Activated T-cell treated with anti-CD3 and anti-CD28 coated beads for 48 hours (primary cell): ENCODE measurements around the gene XYLT1.
A peak's percentile ranks its signal among the peaks of the same experiment; 100 is the strongest.
"Not testable (repeated sequence)": the region's sequence is repeated elsewhere in the genome, so short reads cannot be mapped to it uniquely, and the experiment has no call there.

ENCODE experiments used
- DNase-seq: peaks from one replicate; pipeline ENCODE4 v3.0.0-alpha.2; 2020; ENCODE audit warnings: low read depth

Gene XYLT1, protein sequence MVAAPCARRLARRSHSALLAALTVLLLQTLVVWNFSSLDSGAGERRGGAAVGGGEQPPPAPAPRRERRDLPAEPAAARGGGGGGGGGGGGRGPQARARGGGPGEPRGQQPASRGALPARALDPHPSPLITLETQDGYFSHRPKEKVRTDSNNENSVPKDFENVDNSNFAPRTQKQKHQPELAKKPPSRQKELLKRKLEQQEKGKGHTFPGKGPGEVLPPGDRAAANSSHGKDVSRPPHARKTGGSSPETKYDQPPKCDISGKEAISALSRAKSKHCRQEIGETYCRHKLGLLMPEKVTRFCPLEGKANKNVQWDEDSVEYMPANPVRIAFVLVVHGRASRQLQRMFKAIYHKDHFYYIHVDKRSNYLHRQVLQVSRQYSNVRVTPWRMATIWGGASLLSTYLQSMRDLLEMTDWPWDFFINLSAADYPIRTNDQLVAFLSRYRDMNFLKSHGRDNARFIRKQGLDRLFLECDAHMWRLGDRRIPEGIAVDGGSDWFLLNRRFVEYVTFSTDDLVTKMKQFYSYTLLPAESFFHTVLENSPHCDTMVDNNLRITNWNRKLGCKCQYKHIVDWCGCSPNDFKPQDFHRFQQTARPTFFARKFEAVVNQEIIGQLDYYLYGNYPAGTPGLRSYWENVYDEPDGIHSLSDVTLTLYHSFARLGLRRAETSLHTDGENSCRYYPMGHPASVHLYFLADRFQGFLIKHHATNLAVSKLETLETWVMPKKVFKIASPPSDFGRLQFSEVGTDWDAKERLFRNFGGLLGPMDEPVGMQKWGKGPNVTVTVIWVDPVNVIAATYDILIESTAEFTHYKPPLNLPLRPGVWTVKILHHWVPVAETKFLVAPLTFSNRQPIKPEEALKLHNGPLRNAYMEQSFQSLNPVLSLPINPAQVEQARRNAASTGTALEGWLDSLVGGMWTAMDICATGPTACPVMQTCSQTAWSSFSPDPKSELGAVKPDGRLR

GRCh38 chr16:17470908-17471718, at the start of gene XYLT1:
Gene XYLT1, minus strand, starts transcription at chr16:17470960. Its CDS starts 164 bp downstream, at chr16:17470796.
- DNase-seq, result peak; percentile 45

- no peak for DNase-seq
Measured at GRCh38 chr16:17520111-17520510, 49.4 kb upstream of the XYLT1 start.

GRCh38 chr16:17519101-17519955, 48.6 kb upstream of the XYLT1 start:
- DNase-seq, result no peak

DNA sequence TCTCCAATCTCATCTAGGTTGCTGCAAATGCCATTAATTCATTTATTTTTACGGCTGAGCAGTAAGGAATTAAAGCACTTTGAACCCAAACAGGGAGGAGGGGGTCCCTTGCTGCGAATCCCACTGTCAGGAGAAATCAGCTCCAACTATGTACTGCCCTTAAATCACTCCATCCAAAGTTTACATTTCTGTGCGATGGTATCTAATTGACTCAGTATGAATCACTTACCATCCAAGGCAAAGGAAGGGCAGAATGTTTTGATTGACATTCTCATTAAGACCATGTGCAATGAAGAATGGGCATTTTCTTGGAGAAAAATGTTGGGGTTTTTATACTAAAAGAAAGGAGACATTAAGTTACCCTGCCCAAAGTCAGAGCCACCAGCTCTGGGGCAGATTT, 47.7 kb upstream of the XYLT1 start:
- no peak for DNase-seq

- DNase-seq, result no peak
Measured at GRCh38 chr16:17515421-17516210, 44.9 kb upstream of the XYLT1 start.

DNA sequence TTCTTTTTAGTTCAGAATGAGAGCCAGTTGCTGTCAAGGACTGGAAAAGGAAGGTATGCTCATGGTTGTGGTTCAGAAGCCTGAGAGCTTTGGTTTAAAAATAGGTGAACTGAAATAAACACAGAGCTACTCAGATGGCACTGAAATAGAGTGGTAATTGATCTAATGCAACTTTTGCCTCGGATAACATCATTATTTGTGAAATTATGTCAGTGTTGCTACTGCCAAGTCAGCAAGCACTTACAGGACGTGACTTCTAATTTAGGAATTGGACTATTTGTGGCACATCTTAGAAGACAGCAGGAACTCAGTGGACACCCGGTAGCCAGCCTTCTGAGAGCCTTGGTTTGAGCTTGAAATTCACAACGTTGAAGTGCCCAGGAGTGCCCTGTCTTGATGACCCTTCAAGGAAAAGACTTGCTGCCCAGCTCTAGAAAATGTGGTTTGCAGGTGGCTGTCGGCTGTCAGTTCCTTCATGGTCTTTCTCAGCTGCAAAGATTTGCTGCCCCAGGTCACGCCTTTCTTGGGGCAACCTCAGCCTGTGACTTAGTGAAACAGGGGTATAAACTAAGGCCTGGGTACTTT, 42.0 kb upstream of the XYLT1 start:
- DNase-seq, result no peak

- no peak for DNase-seq
Measured at GRCh38 chr16:17511340-17511739, 40.6 kb upstream of the XYLT1 start.

DNA sequence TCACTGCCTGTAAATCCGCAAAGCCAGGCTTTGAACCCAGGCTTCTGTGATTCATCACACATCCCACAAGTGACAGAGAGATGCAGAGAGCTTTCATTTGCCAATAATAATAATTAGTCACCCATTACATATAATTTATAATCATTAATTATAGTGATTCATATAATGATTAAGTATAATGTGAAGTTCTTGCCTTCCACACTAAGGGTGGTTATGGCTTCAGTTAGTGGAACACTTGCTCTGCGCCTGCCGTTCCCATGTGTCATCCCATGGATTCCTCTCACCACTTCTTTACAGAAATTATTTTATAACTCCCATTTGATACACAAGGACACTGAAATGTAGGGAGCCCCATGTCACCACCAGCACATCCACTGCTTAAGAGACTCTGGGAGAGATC, 39.8 kb upstream of the XYLT1 start:
- no peak for DNase-seq

DNA sequence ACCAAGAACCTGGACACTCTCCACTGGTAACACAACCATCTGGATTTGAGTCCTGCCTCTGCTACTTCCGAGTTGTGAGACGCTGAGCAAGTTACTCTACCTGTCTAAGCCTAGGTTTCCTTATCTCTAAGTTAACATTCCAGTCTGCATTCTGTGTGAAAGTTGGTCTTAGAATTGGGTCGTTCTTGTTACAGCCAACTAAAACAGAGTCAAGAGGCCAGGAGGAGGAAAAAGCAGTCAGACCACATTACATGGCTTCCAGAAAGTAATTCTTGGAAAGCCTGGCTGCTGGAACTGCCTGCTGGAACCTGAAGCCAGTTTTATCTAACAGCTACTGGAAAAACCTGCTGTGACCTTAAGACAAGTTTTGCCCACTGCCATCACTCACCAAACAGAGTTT, 38.4 kb upstream of the XYLT1 start:
- no peak for DNase-seq

- no peak for DNase-seq
Measured at GRCh38 chr16:17508303-17508702, 37.5 kb upstream of the XYLT1 start.

- not testable (repeated sequence) for DNase-seq
Measured at GRCh38 chr16:17507516-17507915, 36.8 kb upstream of the XYLT1 start.

DNA sequence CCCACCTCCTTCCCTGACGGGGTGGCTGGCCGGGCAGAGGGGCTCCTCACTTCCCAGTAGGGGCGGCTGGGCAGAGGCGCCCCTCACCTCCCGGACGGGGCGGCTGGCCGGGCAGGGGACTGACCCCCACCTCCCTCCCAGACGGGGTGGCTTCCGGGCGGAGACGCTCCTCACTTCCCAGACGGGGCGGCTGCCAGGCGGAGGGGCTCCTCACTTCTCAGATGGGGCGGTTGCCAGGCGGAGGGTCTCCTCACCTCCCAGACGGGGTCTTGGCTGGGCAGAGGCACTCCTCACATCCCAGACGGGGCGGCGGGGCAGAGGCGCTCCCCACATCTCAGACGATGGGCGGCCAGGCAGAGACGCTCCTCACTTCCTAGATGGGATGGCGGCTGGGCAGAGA, 35.1 kb upstream of the XYLT1 start:
- not testable (repeated sequence) for DNase-seq

DNA sequence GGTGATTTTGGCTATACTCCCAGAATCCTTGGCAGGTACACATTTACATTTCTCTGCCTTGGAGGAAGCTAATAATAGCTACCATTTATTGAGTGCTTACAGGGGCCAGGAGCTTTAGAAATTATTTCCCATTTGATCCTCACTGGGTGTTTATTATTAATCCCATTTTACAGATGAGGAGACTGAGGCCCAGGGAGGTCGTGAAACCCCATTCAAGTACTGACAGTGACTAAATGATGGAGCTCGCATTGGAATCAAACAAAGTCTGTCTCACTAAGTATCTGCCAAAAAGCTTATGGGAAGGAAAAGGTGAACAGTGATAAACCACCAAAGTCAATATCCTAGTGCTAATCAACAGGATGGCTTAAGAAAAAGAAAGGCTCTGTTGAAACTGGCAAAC, 33.3 kb upstream of the XYLT1 start:
- DNase-seq, result no peak

GRCh38 chr16:17503331-17503730, 32.6 kb upstream of the XYLT1 start:
- DNase-seq, result no peak

GRCh38 chr16:17501321-17501720, 30.6 kb upstream of the XYLT1 start:
- no peak for DNase-seq

GRCh38 chr16:17499223-17499902, 28.6 kb upstream of the XYLT1 start:
- DNase-seq, result no peak

- no peak for DNase-seq
Measured at GRCh38 chr16:17497648-17498047, 26.9 kb upstream of the XYLT1 start.

- no peak for DNase-seq
Measured at GRCh38 chr16:17496891-17497290, 26.1 kb upstream of the XYLT1 start.

DNA sequence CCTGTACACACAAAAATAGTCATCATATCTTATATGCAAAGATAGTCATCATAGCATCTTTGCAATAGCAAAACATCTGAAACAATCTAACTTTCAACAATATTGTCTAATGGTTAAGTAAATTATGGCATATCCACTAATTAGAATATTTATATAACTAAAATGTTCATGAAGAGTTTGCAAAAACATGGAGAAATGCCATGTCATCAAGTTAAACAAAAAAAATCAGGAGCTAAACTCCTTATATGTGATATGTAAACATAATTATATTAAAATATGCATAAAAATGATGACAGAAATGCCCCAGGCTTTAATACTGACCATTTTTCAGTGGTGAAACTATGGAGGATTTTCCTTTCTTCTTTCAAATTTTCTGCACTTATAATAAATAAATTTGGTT, 22.3 kb upstream of the XYLT1 start:
- no peak for DNase-seq
